Measurements from ENCODE around the gene PRKAR1A. TPM values are rescaled to one million over a fixed set of nuclear protein-coding genes. Genes with fewer than 3 reads are reported as not detected.

Gene PRKAR1A
- polyA plus RNA-seq, 3 donors from 2014 or later = 275 to 458 (median 320) TPM

DNA sequence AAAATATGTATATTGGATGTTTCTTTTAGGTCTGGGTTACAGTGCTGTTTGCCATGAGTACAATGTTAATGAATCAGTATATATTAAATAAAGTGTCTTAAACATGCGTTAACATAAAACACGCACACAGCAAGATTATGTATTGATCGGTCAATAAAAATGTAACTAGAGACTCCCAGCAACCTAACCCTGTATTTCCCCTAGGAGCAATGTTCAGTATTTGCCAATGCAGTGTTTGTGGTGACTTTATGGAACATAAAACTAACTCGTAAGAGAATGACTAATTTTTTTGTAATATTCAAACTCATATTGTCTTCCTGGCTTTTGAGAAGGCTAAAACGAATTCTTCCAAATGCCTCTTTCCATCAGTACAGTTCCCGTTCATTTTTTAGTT is 22.5 kb downstream of the PRKAR1A start:
- Mint-ChIP-seq H3K36me3 (peaks cover 0 to 38% (median 25%) of the 10 kb centered on the region in 3 donors), H3K27me3 (ENCODE audit: low read depth in 3 of 3) (no peaks in the 10 kb centered on the region), H3K9me3 (no peaks in the 10 kb centered on the region), H3K4me3 (no peak overlapping the region), H3K27ac (peak overlapping the region in 4 of 6 donors; percentile 32 to 81 (median 60)), H3K4me1 (peaks cover 12 to 31% of the 10 kb centered on the region in 2 donors)
- no peak for DNase-seq

DNA sequence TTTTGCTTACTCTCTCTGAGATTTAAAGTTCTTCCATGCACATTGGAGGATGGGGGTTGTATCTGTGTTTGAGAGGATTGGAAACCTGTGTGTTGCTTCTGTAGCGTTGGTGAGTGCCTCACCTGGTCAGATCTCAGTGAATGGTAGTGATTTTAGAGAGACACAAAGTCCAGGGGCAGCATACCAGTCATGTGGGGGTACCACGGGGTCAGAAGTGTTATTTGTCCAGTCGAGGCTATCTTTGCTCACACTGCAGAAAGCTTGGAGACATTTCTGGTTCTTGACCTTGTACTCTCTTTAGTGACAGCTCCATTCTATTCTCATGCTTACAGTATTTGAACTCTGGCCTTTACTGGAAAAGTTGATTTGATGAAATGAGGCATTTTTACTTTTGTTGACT is 23.7 kb downstream of the PRKAR1A start:
- H3K4me3 Mint-ChIP-seq = no peak overlapping the region
- H3K27ac Mint-ChIP-seq = peak overlapping the region in 3 of 6 donors; percentile 37 to 65 (median 41)
- H3K9me3 Mint-ChIP-seq = no peaks in the 10 kb centered on the region
- H3K4me1 Mint-ChIP-seq = peaks cover 12 to 31% of the 10 kb centered on the region in 2 donors
- no peak for DNase-seq
- peaks cover 0 to 26% (median 12%) of the 10 kb centered on the region in 3 donors for H3K36me3 Mint-ChIP-seq
- no peaks in the 10 kb centered on the region for H3K27me3 Mint-ChIP-seq (ENCODE audit: low read depth in 3 of 3)

GRCh38 chr17:68539548-68540467 is 27.6 kb downstream of the PRKAR1A start:
- no peaks in the 10 kb centered on the region for H3K27me3 Mint-ChIP-seq (ENCODE audit: low read depth in 3 of 3)
- peak overlapping the region; percentile 3 to 77 (median 42) for H3K27ac Mint-ChIP-seq
- no peak for DNase-seq
- H3K36me3 Mint-ChIP-seq = peaks cover 4 to 9% (median 5%) of the 10 kb centered on the region in 3 donors
- no peak overlapping the region for H3K4me3 Mint-ChIP-seq
- peaks cover 0 to 9% of the 10 kb centered on the region in 2 donors for H3K4me1 Mint-ChIP-seq
- no peaks in the 10 kb centered on the region for H3K9me3 Mint-ChIP-seq

- DNase-seq = no peak
- no peak overlapping the region for H3K4me3 Mint-ChIP-seq
- H3K36me3 Mint-ChIP-seq = peaks cover 0 to 4% (median 3%) of the 10 kb centered on the region in 3 donors
- H3K27ac Mint-ChIP-seq = peak overlapping the region in 2 of 6 donors; percentile 60 to 66
- peaks cover 0 to 5% of the 10 kb centered on the region in 2 donors for H3K4me1 Mint-ChIP-seq
- H3K27me3 Mint-ChIP-seq (ENCODE audit: low read depth in 3 of 3) = no peaks in the 10 kb centered on the region
- H3K9me3 Mint-ChIP-seq = no peaks in the 10 kb centered on the region
Observed at GRCh38 chr17:68540981-68541380, 28.8 kb downstream of the PRKAR1A start.

GRCh38 chr17:68541816-68542215 is 29.6 kb downstream of the PRKAR1A start:
- Mint-ChIP-seq H3K27me3 (ENCODE audit: low read depth in 3 of 3) (no peaks in the 10 kb centered on the region), H3K4me3 (no peak overlapping the region), H3K9me3 (no peaks in the 10 kb centered on the region), H3K27ac (peak overlapping the region in 2 of 6 donors; percentile 7 to 31), H3K4me1 (peaks cover 0 to 5% of the 10 kb centered on the region in 2 donors), H3K36me3 (peaks cover 0 to 8% (median 0%) of the 10 kb centered on the region in 3 donors)
- no peak for DNase-seq

DNA sequence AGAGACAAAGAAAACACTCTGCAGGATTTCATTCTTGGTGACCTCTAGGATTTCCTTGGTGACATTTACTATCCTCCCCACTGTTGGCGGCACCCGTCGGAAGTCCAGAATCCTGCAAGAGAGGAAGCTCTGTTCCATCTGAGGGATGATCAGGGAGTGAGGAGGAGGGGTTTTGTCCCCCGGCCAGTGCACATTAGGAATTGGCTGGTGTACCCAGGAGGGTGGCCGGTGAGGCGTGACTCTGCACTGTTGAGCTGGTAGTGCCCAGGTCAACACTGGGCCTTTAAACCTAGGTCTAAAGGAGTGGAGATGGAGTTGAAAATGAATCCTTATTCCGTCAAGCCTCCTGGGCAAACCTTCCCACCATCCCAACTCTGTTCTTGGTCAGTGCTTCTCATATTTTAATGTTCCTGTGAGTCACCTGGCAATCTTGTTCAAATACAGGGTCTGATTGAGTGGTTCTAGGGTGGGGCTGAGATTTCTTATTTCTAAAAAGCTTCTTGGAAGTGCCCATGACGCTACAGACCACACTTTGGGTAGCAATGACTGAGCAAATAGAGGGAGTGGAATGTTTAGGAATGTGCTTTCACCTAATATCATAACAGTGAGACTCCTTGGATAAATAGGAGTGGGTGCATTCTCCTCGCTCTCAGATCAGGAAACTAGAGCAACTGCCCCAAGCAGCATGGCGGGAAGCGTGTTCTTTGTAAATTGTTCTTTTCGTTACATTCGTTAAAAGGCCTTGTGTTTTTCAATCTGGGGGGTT is 30.7 kb downstream of the PRKAR1A start:
- Mint-ChIP-seq H3K4me1 (peaks cover 0 to 5% of the 10 kb centered on the region in 2 donors), H3K36me3 (peaks cover 0 to 8% (median 0%) of the 10 kb centered on the region in 3 donors), H3K27ac (peak overlapping the region in 2 of 6 donors; percentile 29 to 31), H3K27me3 (ENCODE audit: low read depth in 3 of 3) (no peaks in the 10 kb centered on the region), H3K9me3 (no peaks in the 10 kb centered on the region), H3K4me3 (no peak overlapping the region)
- DNase-seq = no peak

- H3K27me3 Mint-ChIP-seq (ENCODE audit: low read depth in 3 of 3) = no peaks in the 10 kb centered on the region
Observed at GRCh38 chr17:68544111-68544915, 32.1 kb downstream of the PRKAR1A start.

DNA sequence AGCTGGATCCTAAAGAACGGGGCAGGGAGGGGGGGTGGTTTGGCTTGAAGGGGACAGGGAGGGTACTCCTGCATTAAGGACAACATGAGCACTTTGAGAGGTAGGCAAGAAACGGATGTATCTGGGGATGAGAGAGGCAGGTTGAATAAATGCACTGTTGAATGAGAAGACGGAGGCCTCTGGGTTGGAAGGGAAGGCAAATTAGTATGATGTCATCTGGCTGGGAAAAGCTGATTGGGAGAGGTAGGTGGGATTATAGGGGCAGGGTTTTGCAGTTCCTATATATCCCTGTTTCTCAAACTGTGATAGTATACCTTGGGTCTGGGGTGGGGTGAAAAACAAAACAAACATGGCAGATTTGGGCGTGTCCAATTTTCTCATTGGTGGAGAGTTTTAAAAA is 44.3 kb downstream of the PRKAR1A start:
- no peak overlapping the region for H3K27ac Mint-ChIP-seq

More at GRCh38 chr17:68544111-68544915, 32.1 kb downstream of the PRKAR1A start:
- H3K9me3 Mint-ChIP-seq = no peaks in the 10 kb centered on the region
- no peak for DNase-seq
- H3K4me3 Mint-ChIP-seq = no peak overlapping the region
- H3K4me1 Mint-ChIP-seq = peaks cover 0 to 2% of the 10 kb centered on the region in 2 donors
- H3K36me3 Mint-ChIP-seq = peaks cover 0 to 8% (median 0%) of the 10 kb centered on the region in 3 donors
- no peak overlapping the region for H3K27ac Mint-ChIP-seq

GRCh38 chr17:68559316-68559715 is 47.1 kb downstream of the PRKAR1A start:
- Mint-ChIP-seq H3K4me1 (peaks cover 2 to 9% of the 10 kb centered on the region in 2 donors), H3K27ac (no peak overlapping the region), H3K9me3 (no peaks in the 10 kb centered on the region), H3K27me3 (ENCODE audit: low read depth in 3 of 3) (peaks cover 0 to 2% (median 1%) of the 10 kb centered on the region in 3 donors), H3K36me3 (peaks cover 0 to 15% (median 12%) of the 10 kb centered on the region in 3 donors), H3K4me3 (no peak overlapping the region)
- DNase-seq = no peak

More for the DNA sequence above, 44.3 kb downstream of the PRKAR1A start:
- Mint-ChIP-seq H3K4me1 (peaks cover 2 to 9% of the 10 kb centered on the region in 2 donors), H3K27me3 (ENCODE audit: low read depth in 3 of 3) (peaks cover 0 to 2% (median 1%) of the 10 kb centered on the region in 3 donors), H3K9me3 (no peaks in the 10 kb centered on the region), H3K4me3 (no peak overlapping the region), H3K36me3 (peaks cover 0 to 15% (median 12%) of the 10 kb centered on the region in 3 donors)
- no peak for DNase-seq

DNA sequence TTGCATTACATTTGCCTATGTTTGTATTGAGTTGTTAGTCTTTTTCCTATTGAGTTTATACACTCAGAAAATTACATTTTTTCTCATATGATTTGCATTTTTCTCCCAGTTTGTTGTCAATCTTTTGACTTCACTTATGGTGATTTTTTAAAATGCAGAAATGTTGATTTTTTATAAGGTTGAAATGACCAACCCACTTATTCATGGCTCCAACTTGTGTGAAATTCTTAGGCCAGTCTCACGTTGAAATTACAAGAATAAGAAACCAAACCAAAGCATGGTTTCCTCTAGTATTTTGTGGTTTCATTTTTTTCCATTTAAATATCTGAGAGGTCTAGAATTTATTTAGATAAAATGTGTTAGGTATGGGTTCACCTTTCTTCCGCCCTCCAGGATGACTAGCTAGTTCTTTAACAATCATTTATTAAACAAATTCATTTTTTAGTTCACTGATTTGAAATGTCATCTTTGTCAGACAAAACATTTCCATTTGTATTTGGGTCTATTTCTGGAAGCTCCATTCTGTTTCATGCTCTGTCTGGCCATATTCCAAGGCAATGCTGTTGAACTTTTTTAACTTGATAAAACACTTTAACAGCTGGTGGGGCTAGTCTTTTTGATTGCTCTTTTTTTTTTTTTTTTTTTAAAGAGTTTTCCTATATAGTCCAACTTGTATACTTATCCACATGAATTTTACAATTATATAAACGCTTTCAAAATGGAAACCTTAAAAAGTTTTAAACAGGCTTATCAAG is 48.9 kb downstream of the PRKAR1A start:
- DNase-seq = no peak
- Mint-ChIP-seq H3K27ac (no peak overlapping the region), H3K9me3 (no peaks in the 10 kb centered on the region), H3K4me3 (no peak overlapping the region), H3K4me1 (peaks cover 2 to 9% of the 10 kb centered on the region in 2 donors), H3K27me3 (ENCODE audit: low read depth in 3 of 3) (peaks cover 0 to 2% (median 1%) of the 10 kb centered on the region in 3 donors), H3K36me3 (peaks cover 4 to 19% (median 7%) of the 10 kb centered on the region in 3 donors)

GRCh38 chr17:68562736-68563135 is 50.5 kb downstream of the PRKAR1A start:
- Mint-ChIP-seq H3K27me3 (ENCODE audit: low read depth in 3 of 3) (peaks cover 0 to 4% (median 3%) of the 10 kb centered on the region in 3 donors), H3K9me3 (no peaks in the 10 kb centered on the region), H3K4me3 (no peak overlapping the region), H3K36me3 (peaks cover 3 to 15% (median 4%) of the 10 kb centered on the region in 3 donors), H3K4me1 (peaks cover 2 to 9% of the 10 kb centered on the region in 2 donors), H3K27ac (no peak overlapping the region)
- DNase-seq = no peak

DNA sequence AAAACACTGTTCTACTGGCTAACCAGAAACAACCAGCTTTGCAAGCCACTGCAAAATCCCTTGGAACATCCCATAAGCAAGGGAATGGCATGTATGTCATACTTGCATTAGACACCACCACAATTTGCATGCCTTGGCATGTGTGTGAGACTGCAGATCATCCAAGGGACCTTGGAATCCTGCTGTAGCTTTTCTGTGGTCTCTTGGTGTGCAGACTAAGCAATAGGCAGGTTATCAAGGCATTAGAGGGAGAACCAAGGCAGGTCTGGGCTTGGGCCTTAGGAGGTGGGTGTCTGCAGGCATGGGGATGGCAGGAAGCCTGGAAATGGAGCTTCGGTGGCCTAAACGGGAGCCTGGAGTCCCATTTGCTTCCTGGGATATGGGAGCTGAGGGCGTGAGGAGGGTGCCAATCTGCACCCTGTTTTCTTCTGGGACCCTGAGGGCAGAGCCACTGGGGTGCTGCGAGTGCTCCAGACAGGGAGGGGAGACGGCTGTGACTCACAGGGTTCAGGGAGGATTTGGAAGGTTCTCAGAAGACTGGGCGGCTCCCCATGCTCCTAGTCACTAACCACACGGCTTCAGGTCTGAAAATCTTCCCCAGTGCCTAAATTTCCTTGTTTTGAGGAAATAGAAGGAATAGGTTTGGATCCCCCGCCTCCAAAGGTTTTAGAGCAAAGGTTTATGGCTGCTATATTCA is 52.3 kb downstream of the PRKAR1A start:
- no peak overlapping the region for H3K27ac Mint-ChIP-seq
- peaks cover 0 to 4% (median 4%) of the 10 kb centered on the region in 3 donors for H3K36me3 Mint-ChIP-seq
- DNase-seq = no peak

More for the DNA sequence above, 52.3 kb downstream of the PRKAR1A start:
- peaks cover 2 to 9% of the 10 kb centered on the region in 2 donors for H3K4me1 Mint-ChIP-seq
- H3K4me3 Mint-ChIP-seq = no peak overlapping the region
- H3K27me3 Mint-ChIP-seq (ENCODE audit: low read depth in 3 of 3) = peaks cover 0 to 3% (median 2%) of the 10 kb centered on the region in 3 donors
- H3K9me3 Mint-ChIP-seq = no peaks in the 10 kb centered on the region
